Vagina (tissue), 2 donors: ENCODE data around the gene ARHGEF38. TPM values are rescaled to one million over a fixed set of nuclear protein-coding genes. Genes with fewer than 3 reads are reported as not detected.

Experiments used
- DNase-seq, 2 donors: peaks; one replicate each; pipeline ENCODE4 v3.0.0-alpha.2; 2017; ENCODE audit errors: extremely low spot score in 2 of 2
- H3K27ac ChIP-seq: fragments of 200-600 bp; sonication (generic); one replicate; pipeline ENCODE4 v1.5.1; 2019
- H3K27me3 ChIP-seq: fragments of 200-600 bp; sonication (generic); one replicate; pipeline ENCODE4 v1.5.1; 2019
- H3K36me3 ChIP-seq, 2 donors: fragments of 200-600 bp; sonication (generic); one replicate each; pipeline ENCODE4 v1.5.1; 2017 to 2019
- H3K4me1 ChIP-seq: fragments of 200-600 bp; sonication (generic); one replicate; pipeline ENCODE4 v1.5.1; 2019
- H3K4me3 ChIP-seq, 2 donors: fragments of 200-600 bp; sonication (generic); 1 replicate in 1 of 2; 2 replicates in 1 of 2; pipeline ENCODE4 v1.5.1; 2016 to 2019
- H3K9me3 ChIP-seq: fragments of 200-600 bp; sonication (generic); one replicate; pipeline ENCODE4 v1.5.1; 2019
- CTCF ChIP-seq, 3 experiments: fragments of 450-650 bp in 2 of 3; fragments of 200-600 bp in 1 of 3; sonication (generic) in 1 of 3; IDR thresholded peaks; one replicate each; pipeline ENCODE4 v1.5.1; 2017 to 2019; ENCODE audit warnings: antibody characterized with exemption in 3 of 3, mild to moderate bottlenecking in 2 of 3, moderate library complexity in 2 of 3
- POLR2A ChIP-seq, 2 donors: fragments of 450-650 bp; IDR thresholded peaks; one replicate each; pipeline ENCODE4 v1.6.1; 2017; ENCODE audit warnings: antibody characterized with exemption in 2 of 2, mild to moderate bottlenecking in 2 of 2, moderate library complexity in 2 of 2
- POLR2AphosphoS5 ChIP-seq, 2 donors: sonication (generic); formaldehyde crosslinking; IDR thresholded peaks; one replicate each; pipeline ENCODE4 v1.9.0; 2017; ENCODE audit warnings: antibody characterized with exemption in 2 of 2, mild to moderate bottlenecking in 2 of 2, low read depth in 1 of 2; ENCODE audit not compliant: insufficient read depth in 1 of 2
- intact Hi-C: fragments of 100-400 bp; cut with DNase I; formaldehyde crosslinking; loops from one replicate; pipeline ENCODE4 v1.15.1; 2023
- total RNA-seq: library from RNA; depleted of rRNA; stranded (reverse); fragments of >200 nt; gene quantifications from one replicate; pipeline ENCODE4 v1.2.3, GENCODE V29; 2016

Gene ARHGEF38
- total RNA-seq, 1 donor from 2014 or later, result not detected

DNA sequence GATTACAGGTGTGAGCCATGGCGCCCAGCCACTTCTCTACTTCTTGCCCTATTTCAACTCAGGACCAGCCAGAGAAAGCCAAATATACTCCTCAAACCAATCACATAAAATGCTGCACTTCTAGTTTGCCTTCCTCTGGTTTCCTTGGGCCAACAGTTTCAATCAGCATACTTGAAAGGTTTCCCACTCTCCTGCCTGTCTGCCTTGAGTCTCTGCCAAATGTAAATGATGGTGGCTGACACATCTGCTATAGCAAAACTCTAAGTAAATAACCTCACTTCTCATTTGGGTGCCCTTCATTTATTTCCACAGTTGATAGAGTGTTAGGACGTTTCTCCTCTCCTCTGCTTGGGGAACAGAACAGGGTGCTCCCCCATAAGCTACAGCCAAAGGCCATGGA is 42.2 kb upstream of the ARHGEF38 start:
- no peak overlapping the region for H3K27ac ChIP-seq
- no peaks in the 10 kb centered on the region for H3K27me3 ChIP-seq
- H3K9me3 ChIP-seq, result no peaks in the 10 kb centered on the region
- intact Hi-C loops, result no loop called here
- H3K4me1 ChIP-seq, result no peaks in the 10 kb centered on the region
- H3K4me3 ChIP-seq, result no peak overlapping the region
- TF ChIP-seq POLR2AphosphoS5 (IDR thresholded peaks at IDR 0.05; ENCODE audit: insufficient read depth in 1 of 2, low read depth in 1 of 2) (no peak), CTCF (IDR thresholded peaks at IDR 0.05) (no peak), POLR2A (IDR thresholded peaks at IDR 0.05) (no peak)
- no peak for DNase-seq
- H3K36me3 ChIP-seq, result no peaks in the 10 kb centered on the region

DNA sequence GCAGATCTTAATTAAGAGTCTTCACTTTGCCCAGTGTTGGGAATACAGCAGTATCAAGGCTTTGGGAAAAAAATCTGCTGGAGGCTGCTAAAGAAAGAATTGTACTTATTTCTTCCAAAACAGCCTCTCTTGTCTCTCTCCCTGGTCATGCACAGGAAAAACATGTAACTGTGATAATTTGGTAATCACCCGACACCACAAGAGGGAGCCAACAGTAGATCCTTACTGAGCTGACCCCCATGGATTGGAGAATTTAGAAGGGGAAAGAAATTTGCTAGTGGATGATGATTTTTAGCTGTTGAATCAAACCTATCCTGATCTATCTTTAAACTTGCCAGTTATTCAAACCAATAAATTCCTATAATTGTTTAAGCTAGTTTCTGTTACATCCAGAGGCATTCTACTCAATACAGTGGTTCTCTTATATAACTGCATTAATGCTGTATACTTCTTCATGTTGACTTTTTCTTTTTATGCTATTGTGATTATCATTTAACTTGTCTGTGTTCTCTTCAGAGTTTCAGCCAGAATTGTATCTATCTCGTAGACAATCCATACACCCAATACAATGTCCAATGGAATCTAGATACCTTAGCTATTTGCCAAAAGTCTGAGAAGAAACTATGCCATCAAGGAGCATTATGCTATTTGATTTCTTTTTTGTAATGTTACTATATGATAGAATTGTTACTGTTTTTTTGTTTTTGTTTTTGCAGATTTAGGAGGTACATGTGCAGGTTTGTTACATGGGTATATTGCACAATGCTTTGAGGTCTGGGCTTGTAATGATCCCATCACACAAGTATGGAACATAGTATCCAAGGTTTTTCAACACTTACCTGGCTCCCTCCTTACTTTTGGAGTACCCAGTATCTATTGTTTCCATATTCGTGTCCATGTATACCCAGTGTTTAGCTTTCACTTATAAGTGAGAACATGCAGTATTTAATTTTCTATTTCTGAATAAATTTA is 31.3 kb upstream of the ARHGEF38 start:
- peak in 2 of 3 experiments; percentile 40 to 58 for TF ChIP-seq CTCF (IDR thresholded peaks at IDR 0.05)
- TF ChIP-seq POLR2A (IDR thresholded peaks at IDR 0.05), result no peak
- Histone ChIP-seq H3K27me3 (no peaks in the 10 kb centered on the region), H3K27ac (no peak overlapping the region), H3K4me3 (no peak overlapping the region), H3K4me1 (no peaks in the 10 kb centered on the region), H3K36me3 (no peaks in the 10 kb centered on the region), H3K9me3 (no peaks in the 10 kb centered on the region)
- intact Hi-C loops, result no loop called here
- DNase-seq, result no peak

GRCh38 chr4:105526656-105527055 is 25.8 kb upstream of the ARHGEF38 start:
- TF ChIP-seq CTCF (IDR thresholded peaks at IDR 0.05) (no peak), POLR2AphosphoS5 (IDR thresholded peaks at IDR 0.05; ENCODE audit: insufficient read depth in 1 of 2, low read depth in 1 of 2) (no peak), POLR2A (IDR thresholded peaks at IDR 0.05) (no peak)
- Histone ChIP-seq H3K27ac (no peak overlapping the region), H3K4me1 (no peaks in the 10 kb centered on the region), H3K36me3 (no peaks in the 10 kb centered on the region), H3K4me3 (no peak overlapping the region), H3K9me3 (no peaks in the 10 kb centered on the region), H3K27me3 (no peaks in the 10 kb centered on the region)
- DNase-seq, result no peak
- intact Hi-C loops, result no loop called here

- H3K9me3 ChIP-seq, result no peaks in the 10 kb centered on the region
- H3K36me3 ChIP-seq, result no peaks in the 10 kb centered on the region
- TF ChIP-seq POLR2AphosphoS5 (IDR thresholded peaks at IDR 0.05; ENCODE audit: insufficient read depth in 1 of 2, low read depth in 1 of 2) (no peak), POLR2A (IDR thresholded peaks at IDR 0.05) (no peak), CTCF (IDR thresholded peaks at IDR 0.05) (no peak)
- no peak overlapping the region for H3K4me3 ChIP-seq
- DNase-seq, result no peak
- no peak overlapping the region for H3K27ac ChIP-seq
- H3K27me3 ChIP-seq, result no peaks in the 10 kb centered on the region
- H3K4me1 ChIP-seq, result no peaks in the 10 kb centered on the region
- intact Hi-C loops, result no loop called here
These were observed 25.3 kb upstream of the ARHGEF38 start for GRCh38 chr4:105527081-105527480.

- H3K4me1 ChIP-seq, result no peaks in the 10 kb centered on the region
- no peak overlapping the region for H3K27ac ChIP-seq
- H3K36me3 ChIP-seq, result no peaks in the 10 kb centered on the region
- intact Hi-C loops, result no loop called here
- no peaks in the 10 kb centered on the region for H3K27me3 ChIP-seq
- TF ChIP-seq CTCF (IDR thresholded peaks at IDR 0.05) (no peak), POLR2A (IDR thresholded peaks at IDR 0.05) (no peak)
- H3K4me3 ChIP-seq, result no peak overlapping the region
- no peaks in the 10 kb centered on the region for H3K9me3 ChIP-seq
- DNase-seq, result no peak
These were observed 15.8 kb upstream of the ARHGEF38 start for GRCh38 chr4:105536601-105537000.
